Uterus (tissue), 4 donors: ENCODE measurements around the gene TSTD1. TPM values are rescaled to one million over a fixed set of nuclear protein-coding genes. Genes with fewer than 3 reads are reported as not detected.
A peak's percentile ranks its signal among the peaks of the same experiment; 100 is the strongest.
"Not testable (repeated sequence)": the region's sequence is repeated elsewhere in the genome, so short reads cannot be mapped to it uniquely, and the experiment has no call there.

Experiments
- DNase-seq, 2 donors: peaks; one replicate each; pipeline ENCODE4 v3.0.0-alpha.2; 2019 to 2020
- H3K27ac ChIP-seq, 2 donors: fragments of 200-600 bp; sonication (generic); 1 replicate in 1 of 2; 2 replicates in 1 of 2; pipeline ENCODE4 v1.5.1; 2016 to 2018
- H3K27me3 ChIP-seq, 2 donors: fragments of 200-600 bp; sonication (generic); one replicate each; pipeline ENCODE4 v1.5.1; 2018 to 2019; ENCODE audit warnings: control low read depth in 1 of 2
- H3K36me3 ChIP-seq, 2 donors: fragments of 200-600 bp; sonication (generic); one replicate each; pipeline ENCODE4 v1.5.1; 2019; ENCODE audit warnings: control low read depth in 1 of 2
- H3K4me1 ChIP-seq, 2 donors: fragments of 200-600 bp; sonication (generic); one replicate each; pipeline ENCODE4 v1.5.1; 2018 to 2019; ENCODE audit warnings: control low read depth in 1 of 2
- H3K4me3 ChIP-seq, 2 donors: fragments of 200-600 bp; sonication (generic); 1 replicate in 1 of 2; 2 replicates in 1 of 2; pipeline ENCODE4 v1.5.1; 2018 to 2019; ENCODE audit warnings: mild to moderate bottlenecking in 1 of 2
- H3K9me3 ChIP-seq, 2 donors: fragments of 200-600 bp; sonication (generic); one replicate each; pipeline ENCODE4 v1.5.1; 2019; ENCODE audit warnings: control low read depth in 1 of 2
- CTCF ChIP-seq, 4 experiments: fragments of 200-600 bp in 2 of 4; fragments of 450-650 bp in 2 of 4; sonication (generic) in 2 of 4; IDR thresholded peaks; one replicate each; pipeline ENCODE4 v1.5.1; 2016 to 2019; ENCODE audit warnings: antibody characterized with exemption in 4 of 4, mild to moderate bottlenecking in 2 of 4, moderate library complexity in 1 of 4
- POLR2A ChIP-seq, 2 donors: fragments of 450-650 bp; IDR thresholded peaks; one replicate each; pipeline ENCODE4 v1.6.1; 2016; ENCODE audit warnings: antibody characterized with exemption in 2 of 2, mild to moderate bottlenecking in 1 of 2, moderate library complexity in 1 of 2
- intact Hi-C: fragments of 100-400 bp; cut with DNase I; formaldehyde crosslinking; loops from one replicate; pipeline ENCODE4 v1.15.1; 2023; ENCODE audit warnings: low total_unique reads
- total RNA-seq, 4 donors: library from RNA; depleted of rRNA in 3 of 4; stranded (reverse); fragments of >200 nt in 3 of 4; gene quantifications; one replicate each; pipeline versions ENCODE4 v1.1.0 to v1.2.4, GENCODE V29; 2014 to 2023
- donor health status: DM: yes; HTN: yes; CAD: no.

Gene TSTD1
- total RNA-seq, 4 donors from 2014 or later: 5.6 to 20.3 TPM; not detected in 2

- Histone ChIP-seq H3K9me3 (no peaks in the 10 kb centered on the region), H3K4me1 (peaks cover 0 to 4% of the 10 kb centered on the region in 2 donors), H3K36me3 (no peaks in the 10 kb centered on the region), H3K27ac (no peak overlapping the region), H3K27me3 (peaks cover 0 to 5% of the 10 kb centered on the region in 2 donors), H3K4me3 (peak overlapping the region; percentile 30 to 48)
- DNase-seq: peak; percentile 37 to 45
- TF ChIP-seq POLR2A (IDR thresholded peaks at IDR 0.05) (no peak), CTCF (IDR thresholded peaks at IDR 0.05) (no peak)
- intact Hi-C loops: no loop called here
These were observed 17.4 kb downstream of the TSTD1 start for GRCh38 chr1:161021165-161021969.

GRCh38 chr1:161020509-161021164, 18.1 kb downstream of the TSTD1 start, which contains the start of gene F11R:
Gene F11R, minus strand, starts transcription at chr1:161021152. Its CDS starts 79 bp downstream, at chr1:161021073.
- DNase-seq: peak; percentile 20 to 24

GRCh38 chr1:161019751-161020495, 18.8 kb downstream of the TSTD1 start:
- no peak for DNase-seq
- Histone ChIP-seq H3K9me3 (no peaks in the 10 kb centered on the region), H3K4me3 (peak overlapping the region; percentile 30 to 48), H3K36me3 (no peaks in the 10 kb centered on the region), H3K4me1 (peaks cover 0 to 4% of the 10 kb centered on the region in 2 donors), H3K27me3 (peaks cover 0 to 5% of the 10 kb centered on the region in 2 donors), H3K27ac (peak overlapping the region; percentile 60 to 79)
- intact Hi-C loops: no loop called here
- TF ChIP-seq CTCF (IDR thresholded peaks at IDR 0.05) (no peak), POLR2A (IDR thresholded peaks at IDR 0.05) (peak in 1 of 2 donors; percentile 47)

More at GRCh38 chr1:161020509-161021164, 18.1 kb downstream of the TSTD1 start, which contains the start of gene F11R:
- H3K9me3 ChIP-seq: no peaks in the 10 kb centered on the region
- no peaks in the 10 kb centered on the region for H3K36me3 ChIP-seq
- H3K4me3 ChIP-seq: peak within 1 kb of the TSS; percentile 30 to 48
- peaks cover 0 to 4% of the 10 kb centered on the region in 2 donors for H3K4me1 ChIP-seq
- intact Hi-C loops: no loop called here
- peaks cover 0 to 5% of the 10 kb centered on the region in 2 donors for H3K27me3 ChIP-seq
- TF ChIP-seq CTCF (IDR thresholded peaks at IDR 0.05): no peak
- peak in 1 of 2 donors; percentile 38 for TF ChIP-seq POLR2A (IDR thresholded peaks at IDR 0.05)
- H3K27ac ChIP-seq: peak within 1 kb of the TSS; percentile 60 to 79

- H3K27ac ChIP-seq: peak overlapping the region in 1 of 2 donors; percentile 79
- H3K4me1 ChIP-seq, H3K36me3 ChIP-seq, H3K27me3 ChIP-seq, intact Hi-C loops, H3K4me3 ChIP-seq, DNase-seq, H3K9me3 ChIP-seq: not testable (repeated sequence)
These were observed 19.6 kb downstream of the TSTD1 start for GRCh38 chr1:161019111-161019660.

GRCh38 chr1:161018631-161018930, 20.2 kb downstream of the TSTD1 start:
- no peak for DNase-seq
- intact Hi-C loops: no loop called here
- Histone ChIP-seq H3K27me3 (peaks cover 0 to 5% of the 10 kb centered on the region in 2 donors), H3K36me3 (no peaks in the 10 kb centered on the region), H3K4me1 (peaks cover 0 to 4% of the 10 kb centered on the region in 2 donors), H3K4me3 (no peak overlapping the region), H3K9me3 (no peaks in the 10 kb centered on the region), H3K27ac (no peak overlapping the region)
- TF ChIP-seq POLR2A (IDR thresholded peaks at IDR 0.05): no peak
- TF ChIP-seq CTCF (IDR thresholded peaks at IDR 0.05): no peak
